IPS-NIHi7 (cell line): Measurements from ENCODE around the gene OR8D2.
"Not testable (repeated sequence)": the region's sequence is repeated elsewhere in the genome, so short reads cannot be mapped to it uniquely, and the experiment has no call there.

Experiments
- DNase-seq: peaks from one replicate; pipeline ENCODE4 v3.0.0; 2012; ENCODE audit warnings: mixed read lengths; ENCODE audit errors: extremely low spot score

The OR8D2 gene

GRCh38 chr11:124285610-124286344 lies 34.2 kb downstream of the OR8D2 start:
- DNase-seq = no peak

- no peak for DNase-seq
Measured at GRCh38 chr11:124278261-124278660, 41.7 kb downstream of the OR8D2 start.

GRCh38 chr11:124277804-124278203 lies 42.2 kb downstream of the OR8D2 start:
- DNase-seq = peak; percentile 48

- no peak for DNase-seq
Measured at GRCh38 chr11:124277207-124277606, 42.8 kb downstream of the OR8D2 start.

GRCh38 chr11:124276081-124276480 lies 43.9 kb downstream of the OR8D2 start:
- no peak for DNase-seq

GRCh38 chr11:124274000-124274399 lies 46.0 kb downstream of the OR8D2 start:
- DNase-seq = no peak

GRCh38 chr11:124270886-124271285 lies 49.1 kb downstream of the OR8D2 start:
- DNase-seq = not testable (repeated sequence)
